OCI-LY3 (cell line): ENCODE data around the gene SDF2L1.

Source experiments
- H2AFZ ChIP-seq: fragments of 200-600, 300-600 bp; shearing (Covaris generic); 2 replicates; pipeline ENCODE4 v1.6.0; 2014; ENCODE audit warnings: antibody characterized with exemption, low read depth, low read length
- H3K27ac ChIP-seq: fragments of 200-600, 300-600 bp; sonication (generic); 2 replicates; pipeline ENCODE4 v1.5.1; 2014; ENCODE audit warnings: mild to moderate bottlenecking, low read length, moderate library complexity, mixed read lengths
- H3K27me3 ChIP-seq: fragments of 200-600, 300-600 bp; sonication (generic); 2 replicates; pipeline ENCODE4 v1.6.1; 2014; ENCODE audit warnings: low read depth, low read length, mixed read lengths
- H3K36me3 ChIP-seq: fragments of 200-600, 300-600 bp; sonication (generic); replicated peaks from 2 replicates; pipeline ENCODE3; 2014; ENCODE audit warnings: low read depth, low read length, mixed read lengths
- H3K4me1 ChIP-seq: fragments of 300-600, 200-600 bp; sonication (generic); 2 replicates; pipeline ENCODE4 v1.6.1; 2014; ENCODE audit warnings: low read length, mixed read lengths
- H3K4me2 ChIP-seq: fragments of 200-600, 300-600 bp; sonication (generic); 2 replicates; pipeline ENCODE4 v1.6.1; 2014; ENCODE audit warnings: low read length, mixed read lengths
- H3K4me3 ChIP-seq: fragments of 300-600, 200-600 bp; sonication (generic); 2 replicates; pipeline ENCODE4 v1.5.1; 2014; ENCODE audit warnings: antibody characterized with exemption, mild to moderate bottlenecking, low read length, moderate library complexity
- H3K79me2 ChIP-seq: fragments of 300-600, 200-600 bp; shearing (Covaris generic); 2 replicates; pipeline ENCODE4 v1.6.1; 2014; ENCODE audit warnings: mild to moderate bottlenecking, low read length, mixed read lengths
- H3K9ac ChIP-seq: fragments of 300-600, 200-600 bp; shearing (Covaris generic); 2 replicates; pipeline ENCODE4 v1.6.0; 2014; ENCODE audit warnings: mild to moderate bottlenecking, low read length, moderate library complexity
- H3K9me3 ChIP-seq: fragments of 200-600, 300-600 bp; shearing (Covaris generic); 2 replicates; pipeline ENCODE4 v1.6.1; 2014; ENCODE audit warnings: low read length, mixed read lengths; ENCODE audit not compliant: insufficient read depth
- H4K20me1 ChIP-seq: fragments of 200-600, 300-600 bp; sonication (generic); 2 replicates; pipeline ENCODE4 v1.6.1; 2016; ENCODE audit warnings: low read length, mixed read lengths; ENCODE audit not compliant: insufficient read depth
- CTCF ChIP-seq: fragments of 200-600, 300-600 bp; sonication (generic); IDR thresholded peaks from 2 replicates; pipeline ENCODE4 v1.5.1; 2014; ENCODE audit warnings: antibody characterized with exemption, low read length, low read depth
- EZH2phosphoT487 ChIP-seq: fragments of 200-600 bp; shearing (Covaris generic); IDR thresholded peaks from 2 replicates; pipeline ENCODE4 v1.6.1; 2018; ENCODE audit warnings: antibody characterized with exemption, mixed run types, low read depth

Gene SDF2L1

DNA sequence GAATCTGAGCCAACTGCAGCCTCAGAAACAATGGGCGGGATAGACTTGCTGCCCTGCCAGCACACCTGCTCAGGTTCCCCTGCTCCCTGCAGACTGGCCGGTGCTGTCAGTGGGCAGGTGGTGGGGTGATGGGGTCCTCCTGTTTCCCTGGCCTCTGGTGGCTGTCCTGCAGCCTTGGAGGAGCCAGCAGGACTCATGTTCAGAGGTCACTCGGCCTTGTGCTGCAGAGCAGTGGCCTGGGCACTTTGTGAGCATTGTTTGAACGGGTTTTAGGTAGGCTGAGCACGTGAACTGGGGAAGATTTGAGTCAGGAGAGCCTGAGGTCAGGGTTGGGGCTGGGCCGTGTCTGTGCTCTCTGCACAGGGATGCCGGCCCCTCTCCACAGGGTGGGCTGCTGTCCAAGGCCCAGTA lies 41.3 kb downstream of the SDF2L1 start:
- H3K9ac ChIP-seq = no peak overlapping the region
- H3K4me1 ChIP-seq = peaks cover 5% of the 10 kb centered on the region
- no peaks in the 10 kb centered on the region for H3K79me2 ChIP-seq
- no peak overlapping the region for H3K4me3 ChIP-seq
- H3K4me2 ChIP-seq = no peak overlapping the region
- peaks cover 23% of the 10 kb centered on the region for H3K36me3 ChIP-seq
- H3K9me3 ChIP-seq = no peaks in the 10 kb centered on the region
- no peak overlapping the region for H3K27ac ChIP-seq
- TF ChIP-seq CTCF = no peak
- H4K20me1 ChIP-seq = no peaks in the 10 kb centered on the region
- no peak overlapping the region for H2AFZ ChIP-seq
- no peaks in the 10 kb centered on the region for H3K27me3 ChIP-seq

GRCh38 chr22:21684492-21685163 lies 42.5 kb downstream of the SDF2L1 start:
- Histone ChIP-seq H3K9me3 (no peaks in the 10 kb centered on the region), H3K4me1 (peaks cover 16% of the 10 kb centered on the region), H3K79me2 (no peaks in the 10 kb centered on the region), H4K20me1 (peaks cover 2% of the 10 kb centered on the region; the same call in 1 of the 2 replicates), H3K9ac (no peak overlapping the region), H3K27ac (no peak overlapping the region), H2AFZ (no peak overlapping the region), H3K4me3 (no peak overlapping the region), H3K36me3 (peaks cover 30% of the 10 kb centered on the region), H3K4me2 (no peak overlapping the region), H3K27me3 (no peaks in the 10 kb centered on the region)
- TF ChIP-seq CTCF (no peak), EZH2phosphoT487 (no peak)

DNA sequence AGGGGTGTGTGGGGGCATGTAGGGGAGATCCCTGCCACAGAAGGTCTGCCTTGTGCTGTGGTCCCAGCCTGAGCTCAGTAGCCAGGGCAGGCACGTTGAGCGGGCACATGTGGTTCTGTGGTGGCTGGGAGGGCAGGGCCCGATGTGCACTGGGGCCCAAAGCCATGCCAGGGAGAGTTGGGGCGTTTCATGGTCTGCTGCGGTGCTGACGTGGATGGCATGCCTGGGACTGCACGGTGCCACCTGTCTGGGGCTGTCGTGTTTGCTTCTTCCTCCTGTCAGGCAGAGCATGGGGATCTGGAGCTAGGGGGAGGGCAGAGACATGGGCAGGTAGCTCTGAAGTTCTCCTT lies 43.0 kb downstream of the SDF2L1 start:
- no peak overlapping the region for H3K27ac ChIP-seq
- H3K27me3 ChIP-seq = no peaks in the 10 kb centered on the region
- H3K36me3 ChIP-seq = peaks cover 33% of the 10 kb centered on the region
- no peak for TF ChIP-seq EZH2phosphoT487
- TF ChIP-seq CTCF = no peak
- H4K20me1 ChIP-seq = peaks cover 8% of the 10 kb centered on the region; the same call in 1 of the 2 replicates
- H3K4me3 ChIP-seq = no peak overlapping the region
- no peak overlapping the region for H3K9ac ChIP-seq
- no peaks in the 10 kb centered on the region for H3K9me3 ChIP-seq
- no peak overlapping the region for H3K4me2 ChIP-seq
- no peak overlapping the region for H2AFZ ChIP-seq
- peaks cover 22% of the 10 kb centered on the region for H3K4me1 ChIP-seq
- H3K79me2 ChIP-seq = no peaks in the 10 kb centered on the region

GRCh38 chr22:21686193-21686608 lies 44.1 kb downstream of the SDF2L1 start:
- Histone ChIP-seq H3K79me2 (no peaks in the 10 kb centered on the region), H3K36me3 (peaks cover 33% of the 10 kb centered on the region), H3K4me3 (no peak overlapping the region), H2AFZ (no peak overlapping the region), H3K4me1 (peaks cover 28% of the 10 kb centered on the region), H3K27me3 (no peaks in the 10 kb centered on the region), H3K4me2 (no peak overlapping the region), H4K20me1 (peaks cover 13% of the 10 kb centered on the region; the same call in 1 of the 2 replicates), H3K27ac (no peak overlapping the region), H3K9me3 (no peaks in the 10 kb centered on the region), H3K9ac (no peak overlapping the region)
- TF ChIP-seq CTCF (no peak), EZH2phosphoT487 (no peak)
